IPS-15b (cell line): Measurements from ENCODE around the gene LCT.

Source experiments
- H3K27me3 ChIP-seq: one replicate; pipeline ENCODE4 v1.6.1; 2013; ENCODE audit warnings: low read length; ENCODE audit not compliant: control insufficient read depth, insufficient read depth
- H3K36me3 ChIP-seq: one replicate; pipeline ENCODE4 v1.6.1; 2013; ENCODE audit warnings: low read length; ENCODE audit not compliant: control insufficient read depth, insufficient read depth
- H3K4me1 ChIP-seq: one replicate; pipeline ENCODE4 v1.6.1; 2013; ENCODE audit warnings: mild to moderate bottlenecking, low read length; ENCODE audit not compliant: control insufficient read depth, insufficient read depth
- H3K4me3 ChIP-seq: one replicate; pipeline ENCODE4 v1.5.1; 2013; ENCODE audit warnings: low read depth, low read length
- H3K9ac ChIP-seq: one replicate; pipeline ENCODE4 v1.6.1; 2013; ENCODE audit warnings: low read depth, mild to moderate bottlenecking, low read length
- H3K9me3 ChIP-seq: one replicate; pipeline ENCODE4 v1.6.1; 2013; ENCODE audit warnings: mild to moderate bottlenecking, low read length; ENCODE audit not compliant: control insufficient read depth, insufficient read depth

LCT gene

GRCh38 chr2:135792401-135793150 lies 44.4 kb downstream of the LCT start:
- Histone ChIP-seq H3K9ac (no peak overlapping the region), H3K4me3 (no peak overlapping the region), H3K36me3 (no peaks in the 10 kb centered on the region), H3K27me3 (no peaks in the 10 kb centered on the region), H3K4me1 (no peaks in the 10 kb centered on the region), H3K9me3 (no peaks in the 10 kb centered on the region)

GRCh38 chr2:135791418-135792190 lies 45.4 kb downstream of the LCT start:
- no peaks in the 10 kb centered on the region for H3K9me3 ChIP-seq
- H3K27me3 ChIP-seq, result no peaks in the 10 kb centered on the region
- no peaks in the 10 kb centered on the region for H3K36me3 ChIP-seq
- H3K4me3 ChIP-seq, result no peak overlapping the region
- no peak overlapping the region for H3K9ac ChIP-seq
- H3K4me1 ChIP-seq, result no peaks in the 10 kb centered on the region

- Histone ChIP-seq H3K27me3 (no peaks in the 10 kb centered on the region), H3K9ac (no peak overlapping the region), H3K4me1 (no peaks in the 10 kb centered on the region), H3K36me3 (no peaks in the 10 kb centered on the region), H3K9me3 (no peaks in the 10 kb centered on the region), H3K4me3 (no peak overlapping the region)
These were observed 46.6 kb downstream of the LCT start for GRCh38 chr2:135790423-135790822.

GRCh38 chr2:135786823-135787222 lies 50.2 kb downstream of the LCT start:
- Histone ChIP-seq H3K4me3 (no peak overlapping the region), H3K27me3 (no peaks in the 10 kb centered on the region), H3K9ac (no peak overlapping the region), H3K9me3 (no peaks in the 10 kb centered on the region), H3K36me3 (peaks cover 4% of the 10 kb centered on the region), H3K4me1 (no peaks in the 10 kb centered on the region)

- Histone ChIP-seq H3K4me3 (no peak overlapping the region), H3K36me3 (peaks cover 11% of the 10 kb centered on the region), H3K9ac (no peak overlapping the region), H3K9me3 (no peaks in the 10 kb centered on the region), H3K4me1 (no peaks in the 10 kb centered on the region), H3K27me3 (no peaks in the 10 kb centered on the region)
These were observed 52.0 kb downstream of the LCT start for GRCh38 chr2:135785032-135785431.

- Histone ChIP-seq H3K4me3 (no peak overlapping the region), H3K9me3 (no peaks in the 10 kb centered on the region), H3K9ac (no peak overlapping the region), H3K36me3 (peaks cover 13% of the 10 kb centered on the region), H3K4me1 (no peaks in the 10 kb centered on the region), H3K27me3 (no peaks in the 10 kb centered on the region)
These were observed 53.5 kb downstream of the LCT start for GRCh38 chr2:135783439-135783838.

- H3K36me3 ChIP-seq, result peaks cover 13% of the 10 kb centered on the region
- H3K9ac ChIP-seq, result no peak overlapping the region
These were observed 54.8 kb downstream of the LCT start for GRCh38 chr2:135782231-135782630.

GRCh38 chr2:135776367-135776766 lies 60.6 kb downstream of the LCT start:
- Histone ChIP-seq H3K4me3 (no peak overlapping the region), H3K36me3 (peaks cover 25% of the 10 kb centered on the region), H3K27me3 (no peaks in the 10 kb centered on the region), H3K9ac (no peak overlapping the region), H3K4me1 (no peaks in the 10 kb centered on the region), H3K9me3 (no peaks in the 10 kb centered on the region)

More at GRCh38 chr2:135782231-135782630, 54.8 kb downstream of the LCT start:
- H3K27me3 ChIP-seq, result no peaks in the 10 kb centered on the region
- no peak overlapping the region for H3K4me3 ChIP-seq
- H3K9me3 ChIP-seq, result no peaks in the 10 kb centered on the region
- no peaks in the 10 kb centered on the region for H3K4me1 ChIP-seq

GRCh38 chr2:135775420-135775819 lies 61.6 kb downstream of the LCT start:
- Histone ChIP-seq H3K9ac (no peak overlapping the region), H3K36me3 (peaks cover 22% of the 10 kb centered on the region)

GRCh38 chr2:135773917-135774316 lies 63.1 kb downstream of the LCT start:
- H3K36me3 ChIP-seq, result peaks cover 17% of the 10 kb centered on the region

More at GRCh38 chr2:135775420-135775819, 61.6 kb downstream of the LCT start:
- Histone ChIP-seq H3K9me3 (no peaks in the 10 kb centered on the region), H3K4me1 (no peaks in the 10 kb centered on the region), H3K4me3 (no peak overlapping the region), H3K27me3 (no peaks in the 10 kb centered on the region)

GRCh38 chr2:135773319-135773718 lies 63.7 kb downstream of the LCT start:
- H3K36me3 ChIP-seq, result peaks cover 17% of the 10 kb centered on the region
- H3K4me3 ChIP-seq, result no peak overlapping the region
- H3K9me3 ChIP-seq, result no peaks in the 10 kb centered on the region
- H3K27me3 ChIP-seq, result no peaks in the 10 kb centered on the region
- H3K4me1 ChIP-seq, result no peaks in the 10 kb centered on the region
- no peak overlapping the region for H3K9ac ChIP-seq

More at GRCh38 chr2:135773917-135774316, 63.1 kb downstream of the LCT start:
- Histone ChIP-seq H3K4me1 (no peaks in the 10 kb centered on the region), H3K9me3 (no peaks in the 10 kb centered on the region), H3K27me3 (no peaks in the 10 kb centered on the region), H3K9ac (no peak overlapping the region), H3K4me3 (no peak overlapping the region)

GRCh38 chr2:135768863-135769262 lies 68.1 kb downstream of the LCT start:
- no peaks in the 10 kb centered on the region for H3K27me3 ChIP-seq
- H3K9ac ChIP-seq, result no peak overlapping the region
- no peaks in the 10 kb centered on the region for H3K4me1 ChIP-seq
- H3K36me3 ChIP-seq, result peaks cover 23% of the 10 kb centered on the region
- no peak overlapping the region for H3K4me3 ChIP-seq
- no peaks in the 10 kb centered on the region for H3K9me3 ChIP-seq
